HepG2 (cell line): Measurements from ENCODE around the gene PRADC1.

ENCODE experiments used
- FOXK2 ChIP-seq: fragments of 450-650 bp; IDR thresholded peaks from 2 replicates; pipeline ENCODE4 v1.6.1; 2016
- GTF2F1 ChIP-seq: fragments of 150-350 bp; IDR thresholded peaks from 2 replicates; pipeline ENCODE4 v1.6.1; 2014; ENCODE audit warnings: low read length
- IKZF1 ChIP-seq: fragments of 450-650 bp; IDR thresholded peaks from 2 replicates; pipeline ENCODE4 v1.7.1; 2016
- JUND ChIP-seq: sonication (generic); formaldehyde crosslinking; IDR thresholded peaks from 2 replicates; pipeline ENCODE4 v1.8.0; 2022; ENCODE audit warnings: mild to moderate bottlenecking, missing genetic modification reagents
- NFIC ChIP-seq: IDR thresholded peaks from 2 replicates; pipeline ENCODE4 v1.6.1; 2012; ENCODE audit warnings: mild to moderate bottlenecking, low read length, inconsistent platforms
- POLR2A ChIP-seq, 2 experiments: IDR thresholded peaks; 2 replicates each; pipeline ENCODE4 v1.6.1; 2011; ENCODE audit warnings: low read depth in 2 of 2, low read length in 2 of 2, mild to moderate bottlenecking in 1 of 2, moderate library complexity in 1 of 2; ENCODE audit not compliant: insufficient read depth in 1 of 2
- ZEB1 ChIP-seq: IDR thresholded peaks from 2 replicates; pipeline ENCODE4 v1.6.1; 2012; ENCODE audit warnings: mild to moderate bottlenecking, low read depth, inconsistent platforms; ENCODE audit not compliant: insufficient replicate concordance
- ZNF24 ChIP-seq: fragments of 450-650 bp; IDR thresholded peaks from 2 replicates; pipeline ENCODE4 v1.6.1; 2017; ENCODE audit warnings: antibody characterized with exemption, mild to moderate bottlenecking
- ZNF768 ChIP-seq: sonication (generic); formaldehyde crosslinking; IDR thresholded peaks from 2 replicates; pipeline ENCODE4 v1.4.0; 2020; ENCODE audit warnings: missing genetic modification reagents
- TF ChIP-seq, protein P1 (sequence below): sonication (generic); formaldehyde crosslinking; IDR thresholded peaks from 2 replicates; pipeline ENCODE4 v1.5.0; 2020; ENCODE audit warnings: mild to moderate bottlenecking, missing genetic modification reagents, moderate library complexity
- TF ChIP-seq, protein P2 (sequence below): sonication (generic); formaldehyde crosslinking; IDR thresholded peaks from 2 replicates; pipeline ENCODE4 v1.4.0; 2020; ENCODE audit warnings: missing genetic modification reagents, borderline replicate concordance

GRCh38 chr2:73257425-73258125 lies 24.5 kb upstream of the PRADC1 start:
- TF ChIP-seq FOXK2 = no peak
- TF ChIP-seq ZNF768 (CRISPR knock-in tag) = no peak
- TF ChIP-seq, protein P1, sequence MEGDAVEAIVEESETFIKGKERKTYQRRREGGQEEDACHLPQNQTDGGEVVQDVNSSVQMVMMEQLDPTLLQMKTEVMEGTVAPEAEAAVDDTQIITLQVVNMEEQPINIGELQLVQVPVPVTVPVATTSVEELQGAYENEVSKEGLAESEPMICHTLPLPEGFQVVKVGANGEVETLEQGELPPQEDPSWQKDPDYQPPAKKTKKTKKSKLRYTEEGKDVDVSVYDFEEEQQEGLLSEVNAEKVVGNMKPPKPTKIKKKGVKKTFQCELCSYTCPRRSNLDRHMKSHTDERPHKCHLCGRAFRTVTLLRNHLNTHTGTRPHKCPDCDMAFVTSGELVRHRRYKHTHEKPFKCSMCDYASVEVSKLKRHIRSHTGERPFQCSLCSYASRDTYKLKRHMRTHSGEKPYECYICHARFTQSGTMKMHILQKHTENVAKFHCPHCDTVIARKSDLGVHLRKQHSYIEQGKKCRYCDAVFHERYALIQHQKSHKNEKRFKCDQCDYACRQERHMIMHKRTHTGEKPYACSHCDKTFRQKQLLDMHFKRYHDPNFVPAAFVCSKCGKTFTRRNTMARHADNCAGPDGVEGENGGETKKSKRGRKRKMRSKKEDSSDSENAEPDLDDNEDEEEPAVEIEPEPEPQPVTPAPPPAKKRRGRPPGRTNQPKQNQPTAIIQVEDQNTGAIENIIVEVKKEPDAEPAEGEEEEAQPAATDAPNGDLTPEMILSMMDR (CRISPR knock-in tag) = no peak
- no peak for TF ChIP-seq IKZF1
- TF ChIP-seq POLR2A (IDR thresholded peaks at IDR 0.05; ENCODE audit: insufficient read depth in 1 of 2, low read depth in 2 of 2, low read length in 2 of 2) = no peak
- no peak for TF ChIP-seq ZEB1
- no peak for TF ChIP-seq ZNF24
- TF ChIP-seq GTF2F1 = no peak
- no peak for TF ChIP-seq NFIC
- TF ChIP-seq, protein P2, sequence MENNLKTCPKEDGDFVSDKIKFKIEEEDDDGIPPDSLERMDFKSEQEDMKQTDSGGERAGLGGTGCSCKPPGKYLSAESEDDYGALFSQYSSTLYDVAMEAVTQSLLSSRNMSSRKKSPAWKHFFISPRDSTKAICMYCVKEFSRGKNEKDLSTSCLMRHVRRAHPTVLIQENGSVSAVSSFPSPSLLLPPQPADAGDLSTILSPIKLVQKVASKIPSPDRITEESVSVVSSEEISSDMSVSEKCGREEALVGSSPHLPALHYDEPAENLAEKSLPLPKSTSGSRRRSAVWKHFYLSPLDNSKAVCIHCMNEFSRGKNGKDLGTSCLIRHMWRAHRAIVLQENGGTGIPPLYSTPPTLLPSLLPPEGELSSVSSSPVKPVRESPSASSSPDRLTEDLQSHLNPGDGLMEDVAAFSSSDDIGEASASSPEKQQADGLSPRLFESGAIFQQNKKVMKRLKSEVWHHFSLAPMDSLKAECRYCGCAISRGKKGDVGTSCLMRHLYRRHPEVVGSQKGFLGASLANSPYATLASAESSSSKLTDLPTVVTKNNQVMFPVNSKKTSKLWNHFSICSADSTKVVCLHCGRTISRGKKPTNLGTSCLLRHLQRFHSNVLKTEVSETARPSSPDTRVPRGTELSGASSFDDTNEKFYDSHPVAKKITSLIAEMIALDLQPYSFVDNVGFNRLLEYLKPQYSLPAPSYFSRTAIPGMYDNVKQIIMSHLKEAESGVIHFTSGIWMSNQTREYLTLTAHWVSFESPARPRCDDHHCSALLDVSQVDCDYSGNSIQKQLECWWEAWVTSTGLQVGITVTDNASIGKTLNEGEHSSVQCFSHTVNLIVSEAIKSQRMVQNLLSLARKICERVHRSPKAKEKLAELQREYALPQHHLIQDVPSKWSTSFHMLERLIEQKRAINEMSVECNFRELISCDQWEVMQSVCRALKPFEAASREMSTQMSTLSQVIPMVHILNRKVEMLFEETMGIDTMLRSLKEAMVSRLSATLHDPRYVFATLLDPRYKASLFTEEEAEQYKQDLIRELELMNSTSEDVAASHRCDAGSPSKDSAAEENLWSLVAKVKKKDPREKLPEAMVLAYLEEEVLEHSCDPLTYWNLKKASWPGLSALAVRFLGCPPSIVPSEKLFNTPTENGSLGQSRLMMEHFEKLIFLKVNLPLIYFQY = no peak
- no peak for TF ChIP-seq JUND (CRISPR knock-in tag)
